GM06990 (cell line): ENCODE data around the gene RTCB.
"Not testable (repeated sequence)": the region's sequence is repeated elsewhere in the genome, so short reads cannot be mapped to it uniquely, and the experiment has no call there.

Source experiments
- DNase-seq: peaks from one replicate; pipeline ENCODE4 v3.0.0-alpha.2; 2011; ENCODE audit not compliant: insufficient read length; ENCODE audit errors: extremely low read depth
- H3K27me3 ChIP-seq: replicated peaks from 2 replicates; pipeline ENCODE4 v1.6.0; 2011; ENCODE audit warnings: low read length; ENCODE audit not compliant: control insufficient read depth, insufficient read depth
- H3K36me3 ChIP-seq: 2 replicates; pipeline ENCODE4 v1.5.1; 2011; ENCODE audit warnings: low read length; ENCODE audit not compliant: control insufficient read depth, insufficient read depth
- H3K4me3 ChIP-seq: replicated peaks from 2 replicates; pipeline ENCODE4 v1.5.1; 2011; ENCODE audit warnings: low read depth, mild to moderate bottlenecking, control low read depth, low read length
- CTCF ChIP-seq: IDR thresholded peaks from 2 replicates; pipeline ENCODE4 v1.5.1; 2011; ENCODE audit warnings: low read length, control low read depth, mild to moderate bottlenecking, inconsistent platforms; ENCODE audit not compliant: insufficient read depth, poor library complexity, severe bottlenecking

RTCB gene

GRCh38 chr22:32354360-32355351 is 57.4 kb downstream of the RTCB start:
- H3K4me3 ChIP-seq, result no peak overlapping the region
- TF ChIP-seq CTCF, result no peak
- no peaks in the 10 kb centered on the region for H3K36me3 ChIP-seq
- no peak for DNase-seq
- no peaks in the 10 kb centered on the region for H3K27me3 ChIP-seq

DNA sequence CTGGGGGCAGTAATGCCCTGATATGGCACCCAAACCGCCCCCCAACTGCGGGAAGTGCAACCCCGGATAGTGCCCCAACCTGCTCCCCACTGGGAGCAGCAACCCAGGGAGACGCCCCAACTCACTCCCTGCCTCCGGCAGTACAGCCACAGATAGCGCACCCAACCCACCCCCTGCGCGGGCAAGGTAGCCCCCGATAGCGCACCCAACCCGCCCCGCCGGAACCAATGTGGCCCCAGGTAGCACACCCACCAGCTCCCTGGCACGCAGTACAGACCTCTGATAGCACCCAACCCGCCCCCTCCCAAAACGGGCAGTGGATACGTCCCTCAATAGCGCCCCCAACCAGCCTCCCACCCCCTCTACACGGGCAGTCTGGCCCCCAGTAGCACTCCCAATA is 58.2 kb downstream of the RTCB start:
- H3K36me3 ChIP-seq, result no peaks in the 10 kb centered on the region
- TF ChIP-seq CTCF, result no peak
- DNase-seq, result no peak
- H3K27me3 ChIP-seq, result no peaks in the 10 kb centered on the region
- H3K4me3 ChIP-seq, result no peak overlapping the region

DNA sequence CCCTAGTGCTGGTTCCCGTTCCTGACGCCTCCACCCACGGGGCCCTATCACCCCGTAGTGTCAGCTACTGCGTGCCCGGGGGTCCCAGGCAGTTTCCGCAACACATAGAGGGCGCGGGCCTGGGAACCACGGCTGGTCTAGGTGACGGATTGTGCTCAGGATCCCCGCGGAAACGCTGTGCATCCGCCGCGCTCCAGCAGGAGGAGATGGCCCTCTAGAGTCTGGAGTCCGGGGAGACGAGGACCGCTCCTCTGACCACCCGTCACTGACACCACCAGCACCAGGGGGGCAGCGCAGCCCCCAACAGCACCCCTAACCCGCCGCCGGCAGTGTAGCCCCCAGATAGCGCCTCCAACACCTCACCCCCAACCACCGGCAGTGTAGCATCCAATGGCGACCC is 58.8 kb downstream of the RTCB start:
- H3K27me3 ChIP-seq, result no peaks in the 10 kb centered on the region
- no peak for DNase-seq
- TF ChIP-seq CTCF, result no peak
- no peaks in the 10 kb centered on the region for H3K36me3 ChIP-seq
- H3K4me3 ChIP-seq, result no peak overlapping the region

DNA sequence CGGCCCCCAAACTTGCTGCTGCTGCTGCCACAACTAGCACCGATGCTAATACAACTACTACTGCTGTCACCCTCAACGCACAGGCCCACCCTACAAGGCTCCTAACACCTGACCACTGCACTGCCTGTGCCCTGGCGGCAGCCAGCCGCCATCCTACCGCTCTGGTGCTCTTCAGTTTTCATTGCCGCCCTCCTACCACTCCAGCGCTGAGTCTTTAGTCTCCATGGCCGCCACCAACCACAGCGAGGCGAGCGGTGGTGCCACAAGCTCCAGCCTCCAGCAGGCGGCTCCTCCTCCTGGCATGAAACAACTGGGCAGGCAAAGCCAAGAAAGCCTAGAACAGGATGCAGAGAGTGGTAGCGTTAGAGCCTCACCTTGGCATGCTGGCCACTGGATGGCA is 59.4 kb downstream of the RTCB start:
- no peaks in the 10 kb centered on the region for H3K27me3 ChIP-seq
- no peaks in the 10 kb centered on the region for H3K36me3 ChIP-seq
- no peak for DNase-seq
- no peak overlapping the region for H3K4me3 ChIP-seq
- no peak for TF ChIP-seq CTCF

DNA sequence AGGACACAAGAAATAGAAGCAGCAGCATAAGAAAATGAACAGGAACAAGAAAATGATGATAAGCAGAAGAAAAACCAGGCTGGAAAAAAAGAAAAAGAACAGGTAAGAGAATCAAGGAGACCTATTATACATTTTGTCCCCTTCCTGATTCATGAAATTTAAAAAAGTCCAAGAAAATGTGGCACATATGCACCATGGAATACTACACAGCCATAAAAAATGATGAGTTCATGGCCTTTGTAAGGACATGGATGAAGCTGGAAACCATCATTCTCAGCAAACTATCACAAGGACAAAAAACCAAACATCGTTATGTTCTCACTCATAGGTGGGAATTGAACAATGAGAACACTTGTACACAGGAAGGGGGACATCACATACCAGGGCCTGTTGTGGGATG is 60.2 kb downstream of the RTCB start:
- not testable (repeated sequence) for H3K36me3 ChIP-seq, H3K27me3 ChIP-seq, H3K4me3 ChIP-seq, DNase-seq

GRCh38 chr22:32348031-32348611 is 63.9 kb downstream of the RTCB start:
- Histone ChIP-seq H3K27me3 (no peaks in the 10 kb centered on the region), H3K36me3 (no peaks in the 10 kb centered on the region), H3K4me3 (no peak overlapping the region)
- TF ChIP-seq CTCF, result no peak
- no peak for DNase-seq
